Fibroblast of pulmonary artery (primary cell): ENCODE data around the gene SEMG1.

ENCODE experiments used
- DNase-seq: peaks from one replicate; pipeline ENCODE4 v3.0.0-alpha.2; 2010; ENCODE audit warnings: low read depth
- H3K4me3 ChIP-seq: replicated peaks from 2 replicates; pipeline ENCODE4 v1.5.1; 2011; ENCODE audit warnings: low read depth, mild to moderate bottlenecking, control low read depth, low read length, moderate library complexity
- CTCF ChIP-seq: IDR thresholded peaks from 2 replicates; pipeline ENCODE4 v1.5.1; 2011; ENCODE audit warnings: mild to moderate bottlenecking, control low read depth, low read length, inconsistent platforms; ENCODE audit errors: missing control alignments

Gene SEMG1

GRCh38 chr20:45257711-45258110, 50.9 kb downstream of the SEMG1 start:
- no peak for TF ChIP-seq CTCF
- no peak overlapping the region for H3K4me3 ChIP-seq
- DNase-seq: no peak

- no peak overlapping the region for H3K4me3 ChIP-seq
- no peak for DNase-seq
- TF ChIP-seq CTCF: no peak
Measured at GRCh38 chr20:45258259-45258658, 51.4 kb downstream of the SEMG1 start.

- H3K4me3 ChIP-seq: no peak overlapping the region
- DNase-seq: no peak
- TF ChIP-seq CTCF: no peak
Measured at GRCh38 chr20:45258664-45259063, 51.8 kb downstream of the SEMG1 start.
